Measurements from ENCODE around the gene GRIA4. TPM values are rescaled to one million over a fixed set of nuclear protein-coding genes. Genes with fewer than 3 reads are reported as not detected.

GRIA4 gene
- total and polyA plus RNA-seq, 2 of the 13 experiments (the other 11 are each of a cell fraction or from before 2014, with no cell fraction given) = not detected

DNA sequence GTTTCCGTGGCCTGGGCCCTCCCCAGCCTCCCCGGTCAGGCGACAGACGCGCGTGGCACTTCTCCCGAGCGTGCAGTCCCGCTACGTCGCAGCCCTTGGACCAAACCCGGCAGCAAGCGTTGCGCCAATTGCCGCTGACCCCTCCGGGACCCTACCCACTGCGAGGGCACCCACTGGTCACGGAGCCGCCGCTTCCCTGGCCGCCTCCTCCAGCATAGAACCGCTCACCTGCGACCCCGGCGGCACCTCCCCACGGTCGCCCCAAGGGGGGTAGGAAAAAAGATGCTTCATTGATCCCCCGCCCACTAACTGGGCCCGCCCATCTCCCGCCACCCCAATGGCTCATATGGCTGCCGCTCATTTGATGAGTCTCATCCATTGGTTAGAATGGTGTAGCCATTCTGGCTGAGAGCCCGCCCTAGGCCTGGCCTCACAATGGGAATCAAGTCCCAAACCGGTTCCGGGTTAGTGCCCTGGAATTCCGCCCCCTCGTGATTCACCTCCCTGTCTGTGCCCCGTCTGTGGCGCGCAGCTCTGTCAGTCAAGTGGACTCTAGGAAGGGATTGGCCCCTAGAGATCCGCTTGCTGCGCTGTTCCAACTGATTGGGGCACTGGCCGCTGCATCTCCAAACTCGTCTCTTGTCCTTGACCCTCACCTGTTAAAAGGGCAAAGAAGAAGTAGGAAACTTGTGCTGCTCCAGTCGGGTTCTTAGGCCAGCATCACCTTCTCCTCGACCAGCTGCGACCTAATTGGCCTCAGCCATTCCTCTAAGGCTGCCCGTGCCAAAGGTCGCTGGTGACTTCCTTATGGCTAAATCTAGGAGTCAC is 412.3 kb downstream of the GRIA4 start, which contains the start of gene MSANTD4 (continued):
- no peak for TF ChIP-seq ZSCAN12 (CRISPR knock-in tag; IDR thresholded peaks at IDR 0.05)
- 0 out of 2 replicates have a peak, but pooled peaks have one; percentile 59 for TF ChIP-seq ZNF747 (CRISPR knock-in tag; IDR thresholded peaks at IDR 0.05; ENCODE audit: borderline replicate concordance)
- TF ChIP-seq, protein P1, sequence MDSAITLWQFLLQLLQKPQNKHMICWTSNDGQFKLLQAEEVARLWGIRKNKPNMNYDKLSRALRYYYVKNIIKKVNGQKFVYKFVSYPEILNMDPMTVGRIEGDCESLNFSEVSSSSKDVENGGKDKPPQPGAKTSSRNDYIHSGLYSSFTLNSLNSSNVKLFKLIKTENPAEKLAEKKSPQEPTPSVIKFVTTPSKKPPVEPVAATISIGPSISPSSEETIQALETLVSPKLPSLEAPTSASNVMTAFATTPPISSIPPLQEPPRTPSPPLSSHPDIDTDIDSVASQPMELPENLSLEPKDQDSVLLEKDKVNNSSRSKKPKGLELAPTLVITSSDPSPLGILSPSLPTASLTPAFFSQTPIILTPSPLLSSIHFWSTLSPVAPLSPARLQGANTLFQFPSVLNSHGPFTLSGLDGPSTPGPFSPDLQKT (CRISPR knock-in tag; IDR thresholded peaks at IDR 0.05; ENCODE audit: borderline replicate concordance) = no peak
- TF ChIP-seq, protein P2, sequence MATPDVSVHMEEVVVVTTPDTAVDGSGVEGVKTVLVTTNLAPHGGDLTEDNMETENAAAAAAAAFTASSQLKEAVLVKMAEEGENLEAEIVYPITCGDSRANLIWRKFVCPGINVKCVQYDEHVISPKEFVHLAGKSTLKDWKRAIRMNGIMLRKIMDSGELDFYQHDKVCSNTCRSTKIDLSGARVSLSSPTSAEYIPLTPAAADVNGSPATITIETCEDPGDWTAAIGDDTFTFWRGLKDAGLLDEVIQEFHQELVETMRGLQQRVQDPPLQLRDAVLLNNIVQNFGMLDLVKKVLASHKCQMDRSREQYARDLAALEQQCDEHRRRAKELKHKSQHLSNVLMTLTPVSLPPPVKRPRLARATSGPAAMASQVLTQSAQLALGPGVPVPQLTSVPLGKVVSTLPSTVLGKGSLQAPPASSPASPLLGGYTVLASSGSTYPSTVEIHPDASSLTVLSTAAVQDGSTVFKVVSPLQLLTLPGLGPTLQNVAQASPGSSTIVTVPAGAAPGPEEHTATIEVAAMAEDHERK (CRISPR knock-in tag; IDR thresholded peaks at IDR 0.05; ENCODE audit: low read depth) = no peak
- TF ChIP-seq RBM22 (optimal IDR thresholded peaks at IDR 0.05; ENCODE audit: low read length) = no peak
- TF ChIP-seq ZNF251 (CRISPR knock-in tag; IDR thresholded peaks at IDR 0.05) = no peak
- TF ChIP-seq FOXC1 (CRISPR knock-in tag; IDR thresholded peaks at IDR 0.05; ENCODE audit: borderline replicate concordance) = peak; percentile 65; the same call in 1 of the 2 replicates
- TF ChIP-seq, protein P3, sequence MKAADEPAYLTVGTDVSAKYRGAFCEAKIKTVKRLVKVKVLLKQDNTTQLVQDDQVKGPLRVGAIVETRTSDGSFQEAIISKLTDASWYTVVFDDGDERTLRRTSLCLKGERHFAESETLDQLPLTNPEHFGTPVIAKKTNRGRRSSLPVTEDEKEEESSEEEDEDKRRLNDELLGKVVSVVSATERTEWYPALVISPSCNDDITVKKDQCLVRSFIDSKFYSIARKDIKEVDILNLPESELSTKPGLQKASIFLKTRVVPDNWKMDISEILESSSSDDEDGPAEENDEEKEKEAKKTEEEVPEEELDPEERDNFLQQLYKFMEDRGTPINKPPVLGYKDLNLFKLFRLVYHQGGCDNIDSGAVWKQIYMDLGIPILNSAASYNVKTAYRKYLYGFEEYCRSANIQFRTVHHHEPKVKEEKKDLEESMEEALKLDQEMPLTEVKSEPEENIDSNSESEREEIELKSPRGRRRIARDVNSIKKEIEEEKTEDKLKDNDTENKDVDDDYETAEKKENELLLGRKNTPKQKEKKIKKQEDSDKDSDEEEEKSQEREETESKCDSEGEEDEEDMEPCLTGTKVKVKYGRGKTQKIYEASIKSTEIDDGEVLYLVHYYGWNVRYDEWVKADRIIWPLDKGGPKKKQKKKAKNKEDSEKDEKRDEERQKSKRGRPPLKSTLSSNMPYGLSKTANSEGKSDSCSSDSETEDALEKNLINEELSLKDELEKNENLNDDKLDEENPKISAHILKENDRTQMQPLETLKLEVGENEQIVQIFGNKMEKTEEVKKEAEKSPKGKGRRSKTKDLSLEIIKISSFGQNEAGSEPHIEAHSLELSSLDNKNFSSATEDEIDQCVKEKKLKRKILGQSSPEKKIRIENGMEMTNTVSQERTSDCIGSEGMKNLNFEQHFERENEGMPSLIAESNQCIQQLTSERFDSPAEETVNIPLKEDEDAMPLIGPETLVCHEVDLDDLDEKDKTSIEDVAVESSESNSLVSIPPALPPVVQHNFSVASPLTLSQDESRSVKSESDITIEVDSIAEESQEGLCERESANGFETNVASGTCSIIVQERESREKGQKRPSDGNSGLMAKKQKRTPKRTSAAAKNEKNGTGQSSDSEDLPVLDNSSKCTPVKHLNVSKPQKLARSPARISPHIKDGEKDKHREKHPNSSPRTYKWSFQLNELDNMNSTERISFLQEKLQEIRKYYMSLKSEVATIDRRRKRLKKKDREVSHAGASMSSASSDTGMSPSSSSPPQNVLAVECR (CRISPR knock-in tag; IDR thresholded peaks at IDR 0.05; ENCODE audit: borderline replicate concordance) = peak; percentile 77; the same call in 1 of the 2 replicates
- TF ChIP-seq, protein P4, sequence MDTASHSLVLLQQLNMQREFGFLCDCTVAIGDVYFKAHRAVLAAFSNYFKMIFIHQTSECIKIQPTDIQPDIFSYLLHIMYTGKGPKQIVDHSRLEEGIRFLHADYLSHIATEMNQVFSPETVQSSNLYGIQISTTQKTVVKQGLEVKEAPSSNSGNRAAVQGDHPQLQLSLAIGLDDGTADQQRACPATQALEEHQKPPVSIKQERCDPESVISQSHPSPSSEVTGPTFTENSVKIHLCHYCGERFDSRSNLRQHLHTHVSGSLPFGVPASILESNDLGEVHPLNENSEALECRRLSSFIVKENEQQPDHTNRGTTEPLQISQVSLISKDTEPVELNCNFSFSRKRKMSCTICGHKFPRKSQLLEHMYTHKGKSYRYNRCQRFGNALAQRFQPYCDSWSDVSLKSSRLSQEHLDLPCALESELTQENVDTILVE (CRISPR knock-in tag; IDR thresholded peaks at IDR 0.05) = peak; percentile 35; the same call in 1 of the 2 replicates
- TF ChIP-seq ZNF552 (CRISPR knock-in tag; IDR thresholded peaks at IDR 0.05; ENCODE audit: borderline replicate concordance) = no peak
- TF ChIP-seq GABPB1 (CRISPR knock-in tag; IDR thresholded peaks at IDR 0.05) = peak; percentile 97
- TF ChIP-seq, protein P5, sequence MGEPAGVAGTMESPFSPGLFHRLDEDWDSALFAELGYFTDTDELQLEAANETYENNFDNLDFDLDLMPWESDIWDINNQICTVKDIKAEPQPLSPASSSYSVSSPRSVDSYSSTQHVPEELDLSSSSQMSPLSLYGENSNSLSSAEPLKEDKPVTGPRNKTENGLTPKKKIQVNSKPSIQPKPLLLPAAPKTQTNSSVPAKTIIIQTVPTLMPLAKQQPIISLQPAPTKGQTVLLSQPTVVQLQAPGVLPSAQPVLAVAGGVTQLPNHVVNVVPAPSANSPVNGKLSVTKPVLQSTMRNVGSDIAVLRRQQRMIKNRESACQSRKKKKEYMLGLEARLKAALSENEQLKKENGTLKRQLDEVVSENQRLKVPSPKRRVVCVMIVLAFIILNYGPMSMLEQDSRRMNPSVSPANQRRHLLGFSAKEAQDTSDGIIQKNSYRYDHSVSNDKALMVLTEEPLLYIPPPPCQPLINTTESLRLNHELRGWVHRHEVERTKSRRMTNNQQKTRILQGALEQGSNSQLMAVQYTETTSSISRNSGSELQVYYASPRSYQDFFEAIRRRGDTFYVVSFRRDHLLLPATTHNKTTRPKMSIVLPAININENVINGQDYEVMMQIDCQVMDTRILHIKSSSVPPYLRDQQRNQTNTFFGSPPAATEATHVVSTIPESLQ (CRISPR knock-in tag; conservative IDR thresholded peaks at IDR 0.05) = no peak
- peak; percentile 81 for TF ChIP-seq POLR2G (IDR thresholded peaks at IDR 0.05; ENCODE audit: low read depth, low read length)
- TF ChIP-seq REXO4 (CRISPR knock-in tag; IDR thresholded peaks at IDR 0.05; ENCODE audit: borderline replicate concordance) = no peak
- 0 out of 2 replicates have a peak, but pooled peaks have one; percentile 31 for TF ChIP-seq ZNF558 (CRISPR knock-in tag; IDR thresholded peaks at IDR 0.05; ENCODE audit: borderline replicate concordance)
- no peak; the same call in 1 of the 2 replicates for TF ChIP-seq SOX5 (CRISPR knock-in tag; IDR thresholded peaks at IDR 0.05; ENCODE audit: borderline replicate concordance)
